SK-N-SH treated with all-trans-retinoic acid at 6 μM for 48 hours (cell line): ENCODE measurements around the gene MRFAP1L1.
"Not testable (repeated sequence)": the region's sequence is repeated elsewhere in the genome, so short reads cannot be mapped to it uniquely, and the experiment has no call there.

Source experiments
- CREB5 ChIP-seq: fragments of 250-450 bp; sonication (Bioruptor Pico); IDR thresholded peaks from 2 replicates; pipeline ENCODE4 v1.5.1; 2020; ENCODE audit warnings: low read depth, mild to moderate bottlenecking, moderate library complexity
- OSR1 ChIP-seq: fragments of 250-450 bp; sonication (Bioruptor Pico); IDR thresholded peaks from 2 replicates; pipeline ENCODE4 v1.8.0; 2022; ENCODE audit warnings: moderate library complexity, mild to moderate bottlenecking, inconsistent platforms
- PATZ1 ChIP-seq: fragments of 250-450 bp; sonication (Bioruptor Pico); IDR thresholded peaks from 2 replicates; pipeline ENCODE4 v1.8.0; 2020; ENCODE audit warnings: mild to moderate bottlenecking, moderate library complexity, borderline replicate concordance
- RARB ChIP-seq: fragments of 250-450 bp; sonication (Bioruptor Pico); IDR thresholded peaks from 2 replicates; pipeline ENCODE4 v1.8.0; 2021; ENCODE audit warnings: mild to moderate bottlenecking, moderate library complexity
- SNAI2 ChIP-seq: fragments of 250-450 bp; sonication (Bioruptor Pico); IDR thresholded peaks from 2 replicates; pipeline ENCODE4 v1.5.0; 2020; ENCODE audit warnings: mild to moderate bottlenecking, moderate library complexity
- TOX ChIP-seq: fragments of 250-450 bp; sonication (Bioruptor Pico); IDR thresholded peaks from 2 replicates; pipeline ENCODE4 v1.8.0; 2021; ENCODE audit warnings: mild to moderate bottlenecking, moderate library complexity, borderline replicate concordance
- ZC3H10 ChIP-seq: fragments of 250-450 bp; sonication (Bioruptor Pico); IDR thresholded peaks from 2 replicates; pipeline ENCODE4 v1.5.1; 2021; ENCODE audit warnings: mild to moderate bottlenecking, moderate library complexity
- ZFP3 ChIP-seq: fragments of 250-450 bp; sonication (Bioruptor Pico); IDR thresholded peaks from 2 replicates; pipeline ENCODE4 v1.5.0; 2020; ENCODE audit warnings: mild to moderate bottlenecking, moderate library complexity
- ZFP30 ChIP-seq: fragments of 450-650 bp; formaldehyde crosslinking; IDR thresholded peaks from 2 replicates; pipeline ENCODE4 v1.5.0; 2022; ENCODE audit warnings: mild to moderate bottlenecking, moderate library complexity
- ZNF8 ChIP-seq: fragments of 450-650 bp; formaldehyde crosslinking; IDR thresholded peaks from 2 replicates; pipeline ENCODE4 v1.5.0; 2020; ENCODE audit warnings: mild to moderate bottlenecking, moderate library complexity
- TF ChIP-seq, protein P1 (sequence below): fragments of 250-450 bp; sonication (Bioruptor Pico); IDR thresholded peaks from 2 replicates; pipeline ENCODE4 v1.8.0; 2021; ENCODE audit warnings: low read depth, mild to moderate bottlenecking, moderate library complexity, borderline replicate concordance
- TF ChIP-seq, protein P2 (sequence below): fragments of 250-450 bp; sonication (Bioruptor Pico); IDR thresholded peaks from 2 replicates; pipeline ENCODE4 v1.5.0; 2020; ENCODE audit warnings: mild to moderate bottlenecking, moderate library complexity
- TF ChIP-seq, protein P3 (sequence below): fragments of 250-450 bp; sonication (Bioruptor Pico); IDR thresholded peaks from 2 replicates; pipeline ENCODE4 v1.5.1; 2021; ENCODE audit warnings: mild to moderate bottlenecking, moderate library complexity

DNA sequence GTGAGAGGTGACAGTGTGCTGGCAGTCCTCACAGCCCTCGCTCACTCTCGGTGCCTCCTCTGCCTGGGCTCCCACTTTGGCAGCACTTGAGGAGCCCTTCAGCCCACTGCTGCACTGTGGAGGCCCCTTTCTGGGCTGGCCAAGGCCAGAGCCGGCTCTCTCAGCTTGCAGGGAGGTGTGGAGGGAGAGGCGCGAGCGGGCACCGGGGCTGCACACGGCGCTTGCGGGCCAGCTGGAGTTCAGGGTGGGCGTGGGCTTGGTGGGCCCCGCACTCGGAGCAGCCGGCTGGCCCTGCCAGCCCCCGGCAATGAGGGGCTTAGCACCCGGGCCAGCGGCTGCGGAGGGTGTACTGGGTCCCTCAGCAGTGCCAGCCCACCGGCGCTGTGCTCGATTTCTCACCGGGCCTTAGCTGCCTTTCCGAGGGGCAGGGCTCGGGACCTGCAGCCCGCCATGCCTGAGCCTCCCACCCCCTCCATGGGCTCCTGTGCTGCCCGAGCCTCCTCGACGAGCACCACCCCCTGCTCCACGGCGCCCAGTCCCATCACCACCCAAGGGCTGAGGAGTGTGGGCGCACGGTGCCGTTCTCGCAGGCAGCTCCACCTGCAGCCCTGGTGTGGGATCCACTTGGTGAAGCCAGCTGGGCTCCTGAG is 37.0 kb downstream of the MRFAP1L1 start:
- TF ChIP-seq, protein P1, sequence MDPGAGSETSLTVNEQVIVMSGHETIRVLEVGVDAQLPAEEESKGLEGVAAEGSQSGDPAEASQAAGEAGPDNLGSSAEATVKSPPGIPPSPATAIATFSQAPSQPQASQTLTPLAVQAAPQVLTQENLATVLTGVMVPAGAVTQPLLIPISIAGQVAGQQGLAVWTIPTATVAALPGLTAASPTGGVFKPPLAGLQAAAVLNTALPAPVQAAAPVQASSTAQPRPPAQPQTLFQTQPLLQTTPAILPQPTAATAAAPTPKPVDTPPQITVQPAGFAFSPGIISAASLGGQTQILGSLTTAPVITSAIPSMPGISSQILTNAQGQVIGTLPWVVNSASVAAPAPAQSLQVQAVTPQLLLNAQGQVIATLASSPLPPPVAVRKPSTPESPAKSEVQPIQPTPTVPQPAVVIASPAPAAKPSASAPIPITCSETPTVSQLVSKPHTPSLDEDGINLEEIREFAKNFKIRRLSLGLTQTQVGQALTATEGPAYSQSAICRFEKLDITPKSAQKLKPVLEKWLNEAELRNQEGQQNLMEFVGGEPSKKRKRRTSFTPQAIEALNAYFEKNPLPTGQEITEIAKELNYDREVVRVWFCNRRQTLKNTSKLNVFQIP (CRISPR knock-in tag) = not testable (repeated sequence)
- TF ChIP-seq ZFP30 (CRISPR knock-in tag); PATZ1 (CRISPR knock-in tag); OSR1 (CRISPR knock-in tag); TOX; CREB5 (CRISPR knock-in tag); ZC3H10; RARB (CRISPR knock-in tag); SNAI2 (CRISPR knock-in tag); ZNF8; ZFP3 (CRISPR knock-in tag): not testable (repeated sequence)
- TF ChIP-seq, protein P2, sequence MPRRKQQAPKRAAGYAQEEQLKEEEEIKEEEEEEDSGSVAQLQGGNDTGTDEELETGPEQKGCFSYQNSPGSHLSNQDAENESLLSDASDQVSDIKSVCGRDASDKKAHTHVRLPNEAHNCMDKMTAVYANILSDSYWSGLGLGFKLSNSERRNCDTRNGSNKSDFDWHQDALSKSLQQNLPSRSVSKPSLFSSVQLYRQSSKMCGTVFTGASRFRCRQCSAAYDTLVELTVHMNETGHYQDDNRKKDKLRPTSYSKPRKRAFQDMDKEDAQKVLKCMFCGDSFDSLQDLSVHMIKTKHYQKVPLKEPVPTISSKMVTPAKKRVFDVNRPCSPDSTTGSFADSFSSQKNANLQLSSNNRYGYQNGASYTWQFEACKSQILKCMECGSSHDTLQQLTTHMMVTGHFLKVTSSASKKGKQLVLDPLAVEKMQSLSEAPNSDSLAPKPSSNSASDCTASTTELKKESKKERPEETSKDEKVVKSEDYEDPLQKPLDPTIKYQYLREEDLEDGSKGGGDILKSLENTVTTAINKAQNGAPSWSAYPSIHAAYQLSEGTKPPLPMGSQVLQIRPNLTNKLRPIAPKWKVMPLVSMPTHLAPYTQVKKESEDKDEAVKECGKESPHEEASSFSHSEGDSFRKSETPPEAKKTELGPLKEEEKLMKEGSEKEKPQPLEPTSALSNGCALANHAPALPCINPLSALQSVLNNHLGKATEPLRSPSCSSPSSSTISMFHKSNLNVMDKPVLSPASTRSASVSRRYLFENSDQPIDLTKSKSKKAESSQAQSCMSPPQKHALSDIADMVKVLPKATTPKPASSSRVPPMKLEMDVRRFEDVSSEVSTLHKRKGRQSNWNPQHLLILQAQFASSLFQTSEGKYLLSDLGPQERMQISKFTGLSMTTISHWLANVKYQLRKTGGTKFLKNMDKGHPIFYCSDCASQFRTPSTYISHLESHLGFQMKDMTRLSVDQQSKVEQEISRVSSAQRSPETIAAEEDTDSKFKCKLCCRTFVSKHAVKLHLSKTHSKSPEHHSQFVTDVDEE (CRISPR knock-in tag) = not testable (repeated sequence)
- TF ChIP-seq, protein P3, sequence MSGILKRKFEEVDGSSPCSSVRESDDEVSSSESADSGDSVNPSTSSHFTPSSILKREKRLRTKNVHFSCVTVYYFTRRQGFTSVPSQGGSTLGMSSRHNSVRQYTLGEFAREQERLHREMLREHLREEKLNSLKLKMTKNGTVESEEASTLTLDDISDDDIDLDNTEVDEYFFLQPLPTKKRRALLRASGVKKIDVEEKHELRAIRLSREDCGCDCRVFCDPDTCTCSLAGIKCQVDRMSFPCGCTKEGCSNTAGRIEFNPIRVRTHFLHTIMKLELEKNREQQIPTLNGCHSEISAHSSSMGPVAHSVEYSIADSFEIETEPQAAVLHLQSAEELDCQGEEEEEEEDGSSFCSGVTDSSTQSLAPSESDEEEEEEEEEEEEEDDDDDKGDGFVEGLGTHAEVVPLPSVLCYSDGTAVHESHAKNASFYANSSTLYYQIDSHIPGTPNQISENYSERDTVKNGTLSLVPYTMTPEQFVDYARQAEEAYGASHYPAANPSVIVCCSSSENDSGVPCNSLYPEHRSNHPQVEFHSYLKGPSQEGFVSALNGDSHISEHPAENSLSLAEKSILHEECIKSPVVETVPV = not testable (repeated sequence)
